HCT116 (cell line): ENCODE measurements around the gene FLYWCH1. TPM values are rescaled to one million over a fixed set of nuclear protein-coding genes. Genes with fewer than 3 reads are reported as not detected.

Source experiments
- ATAC-seq: fragments of 200-7000 bp; cut with Tn5 transposase; 2 replicates; pipeline ENCODE4 v1.9.1; 2020; ENCODE audit warnings: mild to moderate bottlenecking, moderate library complexity
- BruUV-seq: library from RNA; stranded (reverse); fragments of 400-500 nt; replicated peaks from 2 replicates; lab custom pipeline; 2021; lab: Mats Ljungman, UMichigan
- CTCF ChIA-PET: fragments of 300-600 bp; sonication (Branson Sonifier 250); formaldehyde crosslinking; loops from one replicate; lab custom pipeline; 2021; ENCODE audit warnings: antibody characterized with exemption; lab: Charles Lee
- POLR2A ChIA-PET: fragments of 300-600, 350-600 bp; sonication (Branson Sonifier 250); formaldehyde crosslinking; loops from one replicate; lab custom pipeline; 2021; ENCODE audit warnings: antibody characterized with exemption; lab: Charles Lee
- RAD21 ChIA-PET, 2 experiments: fragments of 300-600 bp; sonication (Branson Sonifier 250); formaldehyde crosslinking; loops; one replicate each; lab custom pipeline; 2023; ENCODE audit warnings: low total read pairs in 2 of 2; ENCODE audit not compliant: uncharacterized antibody in 2 of 2, unreplicated experiment in 2 of 2, low non-redundant PET in 1 of 2; lab: Charles Lee
- DNase-seq: peaks from one replicate; pipeline ENCODE4 v3.0.0-alpha.2; 2010; ENCODE audit warnings: low read depth, low spot score
- H2AFZ ChIP-seq: fragments of 200-600 bp; shearing (Covaris generic), sonication (generic); 2 replicates; pipeline ENCODE4 v1.6.1; 2017; ENCODE audit warnings: low read depth, mixed run types, mixed read lengths, antibody characterized with exemption, low read length; ENCODE audit not compliant: poor library complexity, severe bottlenecking
- H3K27ac ChIP-seq: 2 replicates; pipeline ENCODE4 v1.5.1; 2012; ENCODE audit warnings: low read depth, low read length
- H3K27me3 ChIP-seq: fragments of 200-600 bp; sonication (generic); 2 replicates; pipeline ENCODE4 v1.6.1; 2016; ENCODE audit warnings: mixed run types, low read length, mixed read lengths; ENCODE audit not compliant: insufficient read depth
- H3K36me3 ChIP-seq, 2 experiments: fragments of 200-500 bp in 1 of 2; fragments of 200-600 bp in 1 of 2; sonication (Bioruptor generic) in 1 of 2; sonication (generic) in 1 of 2; 2 replicates each; pipeline versions ENCODE4 v1.5.1 to v1.6.1; 2014 to 2016; ENCODE audit warnings: low read length in 2 of 2, inconsistent platforms in 1 of 2, mixed read lengths in 1 of 2, mixed run types in 1 of 2; ENCODE audit not compliant: insufficient read depth in 2 of 2, control insufficient read depth in 1 of 2
- H3K4me1 ChIP-seq, 2 experiments: fragments of 200-600 bp in 1 of 2; sonication (generic) in 1 of 2; 2 replicates each; pipeline versions ENCODE4 v1.5.1 to v1.6.1; 2012 to 2017; ENCODE audit warnings: low read length in 2 of 2, inconsistent platforms in 1 of 2, mild to moderate bottlenecking in 1 of 2, mixed read lengths in 1 of 2, mixed run types in 1 of 2, moderate library complexity in 1 of 2; ENCODE audit not compliant: insufficient read depth in 2 of 2, control insufficient read depth in 1 of 2
- H3K4me2 ChIP-seq: fragments of 200-600 bp; sonication (generic); 2 replicates; pipeline ENCODE4 v1.6.1; 2017; ENCODE audit warnings: mixed run types, low read length, mixed read lengths
- H3K4me3 ChIP-seq, 2 experiments: fragments of 200-600 bp in 1 of 2; sonication (generic) in 1 of 2; replicated peaks in 1 of 2; 2 replicates each; pipeline ENCODE4 v1.5.1; 2011 to 2016; ENCODE audit warnings: low read length in 2 of 2, control low read depth in 1 of 2, low read depth in 1 of 2, mild to moderate bottlenecking in 1 of 2, mixed read lengths in 1 of 2, mixed run types in 1 of 2
- H3K79me2 ChIP-seq: fragments of 200-600 bp; sonication (generic); 2 replicates; pipeline ENCODE4 v1.6.1; 2017; ENCODE audit warnings: mild to moderate bottlenecking, mixed run types, low read length, moderate library complexity, mixed read lengths; ENCODE audit not compliant: insufficient read depth
- H3K9ac ChIP-seq: fragments of 200-600 bp; sonication (generic); 2 replicates; pipeline ENCODE4 v1.6.1; 2016; ENCODE audit warnings: low read length, mixed read lengths
- H3K9me2 ChIP-seq: fragments of 200-600 bp; sonication (generic), shearing (Covaris generic); 2 replicates; pipeline ENCODE4 v1.6.1; 2017; ENCODE audit warnings: mixed run types, mild to moderate bottlenecking, moderate library complexity; ENCODE audit not compliant: insufficient read depth
- H3K9me3 ChIP-seq, 2 experiments: fragments of 200-500 bp in 1 of 2; fragments of 200-600 bp in 1 of 2; sonication (Bioruptor generic) in 1 of 2; sonication (generic) in 1 of 2; 2 replicates each; pipeline ENCODE4 v1.6.1; 2014 to 2017; ENCODE audit warnings: low read length in 2 of 2, mixed read lengths in 2 of 2, inconsistent platforms in 1 of 2, low read depth in 1 of 2, mild to moderate bottlenecking in 1 of 2, mixed run types in 1 of 2, moderate library complexity in 1 of 2; ENCODE audit not compliant: control insufficient read depth in 1 of 2, insufficient read depth in 1 of 2
- H4K20me1 ChIP-seq: fragments of 200-600 bp; sonication (generic), shearing (Covaris generic); 2 replicates; pipeline ENCODE4 v1.6.1; 2017; ENCODE audit warnings: mixed run types, mild to moderate bottlenecking, moderate library complexity; ENCODE audit not compliant: insufficient read depth
- ELF1 ChIP-seq: IDR thresholded peaks from 2 replicates; pipeline ENCODE4 v1.6.1; 2012; ENCODE audit warnings: low read depth, borderline replicate concordance
- SRF ChIP-seq: IDR thresholded peaks from 2 replicates; pipeline ENCODE4 v1.6.1; 2012; ENCODE audit warnings: low read depth
- YY1 ChIP-seq: IDR thresholded peaks from 2 replicates; pipeline ENCODE4 v1.6.1; 2011; ENCODE audit warnings: low read length, low read depth, moderate library complexity, mild to moderate bottlenecking; ENCODE audit not compliant: insufficient replicate concordance; ENCODE audit errors: extremely low read depth
- intact Hi-C: fragments of 100-400 bp; cut with micrococcal nuclease; formaldehyde crosslinking; loops from 2 replicates; pipeline ENCODE4 v1.10.0; 2022
- total RNA-seq: library from RNA; stranded (reverse); gene quantifications from one replicate; pipeline ENCODE4 v1.2.1, GENCODE V29; 2021; ENCODE audit not compliant: unreplicated experiment
- TF ChIP-seq, protein P1 (sequence below): IDR thresholded peaks from 2 replicates; pipeline ENCODE4 v1.6.1; 2012; ENCODE audit warnings: low read depth
- TF ChIP-seq, protein P2 (sequence below): IDR thresholded peaks from 2 replicates; pipeline ENCODE4 v1.6.1; 2012

Gene FLYWCH1
- total RNA-seq, 1 experiment from 2014 or later = 66.6 TPM

DNA sequence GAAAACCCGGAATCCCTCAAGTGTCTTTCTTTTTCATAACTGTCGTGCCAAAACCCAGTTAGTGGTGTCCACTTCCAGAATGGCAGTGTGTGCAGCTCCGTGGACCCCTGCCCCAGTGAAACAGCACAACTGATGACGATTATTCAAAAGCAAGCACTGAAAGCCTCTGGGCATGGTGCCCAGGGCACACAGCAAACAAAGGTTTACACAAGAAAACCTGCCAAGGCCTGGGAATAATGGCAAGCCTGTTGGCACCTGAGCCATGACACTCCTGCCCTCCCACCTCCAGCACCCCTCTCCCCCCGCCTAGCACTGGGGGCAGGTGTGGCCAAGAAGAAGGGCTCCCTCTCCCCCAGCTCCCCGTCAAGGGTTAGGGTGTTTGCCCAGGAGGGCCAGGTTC lies 65.7 kb downstream of the FLYWCH1 start:
- no peak overlapping the region for H2AFZ ChIP-seq
- H3K9me2 ChIP-seq = no peaks in the 10 kb centered on the region
- peaks cover 4% of the 10 kb centered on the region; the same call in 1 of the 2 replicates for H4K20me1 ChIP-seq
- no peaks in the 10 kb centered on the region for H3K9me3 ChIP-seq
- peaks cover 15 to 29% of the 10 kb centered on the region in 2 experiments for H3K4me1 ChIP-seq
- peaks cover 5 to 40% of the 10 kb centered on the region in 2 experiments; a peak in 3 of 4 replicates for H3K36me3 ChIP-seq
- TF ChIP-seq SRF = no peak
- TF ChIP-seq, protein P1, sequence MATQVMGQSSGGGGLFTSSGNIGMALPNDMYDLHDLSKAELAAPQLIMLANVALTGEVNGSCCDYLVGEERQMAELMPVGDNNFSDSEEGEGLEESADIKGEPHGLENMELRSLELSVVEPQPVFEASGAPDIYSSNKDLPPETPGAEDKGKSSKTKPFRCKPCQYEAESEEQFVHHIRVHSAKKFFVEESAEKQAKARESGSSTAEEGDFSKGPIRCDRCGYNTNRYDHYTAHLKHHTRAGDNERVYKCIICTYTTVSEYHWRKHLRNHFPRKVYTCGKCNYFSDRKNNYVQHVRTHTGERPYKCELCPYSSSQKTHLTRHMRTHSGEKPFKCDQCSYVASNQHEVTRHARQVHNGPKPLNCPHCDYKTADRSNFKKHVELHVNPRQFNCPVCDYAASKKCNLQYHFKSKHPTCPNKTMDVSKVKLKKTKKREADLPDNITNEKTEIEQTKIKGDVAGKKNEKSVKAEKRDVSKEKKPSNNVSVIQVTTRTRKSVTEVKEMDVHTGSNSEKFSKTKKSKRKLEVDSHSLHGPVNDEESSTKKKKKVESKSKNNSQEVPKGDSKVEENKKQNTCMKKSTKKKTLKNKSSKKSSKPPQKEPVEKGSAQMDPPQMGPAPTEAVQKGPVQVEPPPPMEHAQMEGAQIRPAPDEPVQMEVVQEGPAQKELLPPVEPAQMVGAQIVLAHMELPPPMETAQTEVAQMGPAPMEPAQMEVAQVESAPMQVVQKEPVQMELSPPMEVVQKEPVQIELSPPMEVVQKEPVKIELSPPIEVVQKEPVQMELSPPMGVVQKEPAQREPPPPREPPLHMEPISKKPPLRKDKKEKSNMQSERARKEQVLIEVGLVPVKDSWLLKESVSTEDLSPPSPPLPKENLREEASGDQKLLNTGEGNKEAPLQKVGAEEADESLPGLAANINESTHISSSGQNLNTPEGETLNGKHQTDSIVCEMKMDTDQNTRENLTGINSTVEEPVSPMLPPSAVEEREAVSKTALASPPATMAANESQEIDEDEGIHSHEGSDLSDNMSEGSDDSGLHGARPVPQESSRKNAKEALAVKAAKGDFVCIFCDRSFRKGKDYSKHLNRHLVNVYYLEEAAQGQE = no peak
- TF ChIP-seq, protein P2, sequence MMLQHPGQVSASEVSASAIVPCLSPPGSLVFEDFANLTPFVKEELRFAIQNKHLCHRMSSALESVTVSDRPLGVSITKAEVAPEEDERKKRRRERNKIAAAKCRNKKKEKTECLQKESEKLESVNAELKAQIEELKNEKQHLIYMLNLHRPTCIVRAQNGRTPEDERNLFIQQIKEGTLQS = no peak
- no peak for TF ChIP-seq YY1
- no peak for TF ChIP-seq ELF1
- H3K27ac ChIP-seq = peak overlapping the region; percentile 36; the same call in 1 of the 2 replicates
- H3K4me2 ChIP-seq = no peak overlapping the region
- no TSS peak for BruUV-seq
- intact Hi-C loops = no loop called here
- ChIA-PET POLR2A (interaction anchor here (1.0 kb wide), 1 partner anchor 14 kb away, joined by 3 read pairs; the partner anchor contains the start of gene KREMEN2), CTCF (no interaction called here), RAD21 (no interaction called here)
- no peak overlapping the region for H3K9ac ChIP-seq
- DNase-seq = no peak
- no peak for ATAC-seq
- H3K27me3 ChIP-seq = no peaks in the 10 kb centered on the region
- H3K4me3 ChIP-seq = no peak overlapping the region
- H3K79me2 ChIP-seq = peaks cover 60% of the 10 kb centered on the region
